ENCODE measurements around the gene MAPKBP1.

GRCh38 chr15:41783296-41783695 lies 9.0 kb downstream of the MAPKBP1 start:
- TF ChIP-seq REST (IDR thresholded peaks at IDR 0.05; ENCODE audit: borderline replicate concordance) (no peak), CTCF (IDR thresholded peaks at IDR 0.05; ENCODE audit: poor library complexity, severe bottlenecking) (no peak), EP300 (conservative IDR thresholded peaks at IDR 0.05; ENCODE audit: poor library complexity, severe bottlenecking) (no peak), SMC3 (conservative IDR thresholded peaks at IDR 0.05; ENCODE audit: poor library complexity) (no peak)

Data from neural cell (in vitro differentiated cells).